HG02571 (cell line): ENCODE measurements around the gene OPRD1.

Experiments
- ATAC-seq: cut with Tn5 transposase; IDR thresholded peaks from one replicate; pipeline ENCODE4 v1.9.1; 2021; ENCODE audit warnings: mild to moderate bottlenecking, moderate library complexity; ENCODE audit not compliant: unreplicated experiment

The OPRD1 gene

GRCh38 chr1:28902738-28903137 is 90.8 kb downstream of the OPRD1 start:
- ATAC-seq: no peak

DNA sequence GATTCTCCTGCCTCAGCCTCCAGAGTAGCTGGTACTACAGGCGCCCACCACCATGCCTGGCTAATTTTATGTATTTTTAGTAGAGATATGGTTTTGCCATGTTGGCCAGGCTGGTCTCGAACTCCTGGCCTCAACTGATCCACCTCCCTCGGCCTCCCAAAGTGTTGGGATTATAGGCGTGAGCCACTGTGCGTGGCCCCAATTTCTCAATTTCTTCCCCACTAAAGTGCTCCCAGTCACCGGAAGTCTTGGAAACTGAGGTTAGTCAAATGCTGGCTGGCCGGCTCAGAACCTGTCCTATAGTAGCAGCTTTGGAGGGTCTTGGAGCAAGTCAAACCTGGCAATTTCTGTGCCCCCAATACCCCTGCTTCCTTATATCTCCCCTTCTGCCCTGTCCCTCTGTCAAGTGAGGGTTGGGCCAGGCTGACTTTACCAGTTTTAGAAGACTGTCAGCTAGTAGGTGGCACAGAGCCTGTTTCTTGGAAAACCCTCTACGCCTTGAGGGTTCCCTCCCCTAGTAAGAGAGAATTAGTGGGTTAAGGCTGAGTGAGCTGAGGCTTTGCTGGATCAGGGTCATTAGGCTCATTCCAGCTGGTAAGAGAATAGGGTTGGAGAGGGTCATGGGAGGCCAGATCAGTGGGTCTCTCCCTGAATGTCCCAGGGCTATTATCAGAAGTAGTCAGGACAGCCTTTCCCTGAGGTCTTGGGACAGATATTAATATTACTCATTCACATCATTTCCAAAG is 94.1 kb downstream of the OPRD1 start:
- ATAC-seq: no peak

GRCh38 chr1:28909198-28909597 is 97.2 kb downstream of the OPRD1 start:
- ATAC-seq: no peak

- ATAC-seq: no peak
Observed at GRCh38 chr1:28910379-28911115, 98.6 kb downstream of the OPRD1 start.

DNA sequence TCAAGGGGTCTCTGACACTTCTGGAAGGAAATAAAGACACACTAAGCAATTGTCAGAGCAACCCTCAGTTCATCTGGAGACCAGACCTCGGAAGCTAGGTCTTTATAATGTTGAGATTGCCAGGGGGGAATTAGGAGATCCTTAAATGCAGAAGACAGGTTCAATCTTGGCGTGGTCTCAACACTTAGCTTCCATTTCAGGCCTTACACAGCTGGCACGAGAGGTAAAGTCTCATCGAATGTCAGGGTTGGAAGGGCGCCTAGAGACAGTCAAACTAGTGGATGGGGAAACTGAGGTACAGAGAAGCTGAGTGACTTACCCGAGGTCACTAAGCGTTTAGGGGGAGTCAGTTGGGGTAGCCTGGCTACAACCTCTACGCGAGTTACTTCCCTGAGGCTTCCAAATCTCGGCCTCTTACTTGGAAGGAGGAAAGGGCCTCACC is 101.8 kb downstream of the OPRD1 start:
- no peak for ATAC-seq

DNA sequence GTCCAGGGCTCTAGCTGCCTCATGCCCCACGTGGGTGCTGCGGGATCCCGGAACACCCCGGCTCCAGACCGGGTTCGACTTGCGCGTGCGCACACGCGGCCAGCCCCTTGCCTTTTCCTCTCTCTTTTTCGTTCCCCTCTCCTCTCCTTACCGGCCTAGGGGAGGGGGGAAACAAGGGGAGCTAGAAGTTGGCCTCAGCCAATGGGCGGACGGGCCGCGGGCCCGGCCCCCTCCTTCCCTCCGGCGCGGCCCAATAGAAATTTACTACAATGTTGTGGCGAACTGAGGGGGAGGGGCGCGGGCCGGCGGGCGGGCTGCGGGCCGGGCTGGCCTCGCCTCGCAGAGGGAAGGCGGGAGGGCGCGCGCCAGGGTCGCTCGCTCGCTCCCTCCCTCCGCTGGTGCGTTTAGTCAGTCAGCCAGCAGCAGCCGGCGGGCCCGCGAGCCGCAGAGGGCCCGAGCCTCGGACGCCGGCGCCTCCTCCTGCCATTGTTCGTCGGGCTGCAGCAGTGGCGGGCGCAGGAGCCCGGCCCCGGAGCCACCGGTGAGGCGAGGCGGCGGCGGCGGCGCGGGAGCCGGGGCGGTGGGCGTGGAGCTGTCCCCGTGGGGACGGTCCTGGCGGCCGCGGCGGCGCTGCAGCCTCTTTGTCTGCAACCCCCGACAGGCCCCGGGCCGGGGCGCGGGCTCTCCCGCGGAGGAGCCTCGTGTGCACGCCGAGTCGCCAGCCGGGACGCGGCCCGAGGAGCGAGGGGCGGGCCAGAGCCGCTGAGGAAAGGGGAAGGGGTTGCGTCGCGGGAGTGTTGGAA is 102.5 kb downstream of the OPRD1 start, which contains the start of gene EPB41:
TSS of gene EPB41 (plus strand) at position 342 of the 803 bp plus-strand sequence. CDS start 72,869 bp downstream, outside the sequence.
- peak; percentile 85 for ATAC-seq

GRCh38 chr1:28915031-28915895 is 103.3 kb downstream of the OPRD1 start:
- no peak for ATAC-seq

GRCh38 chr1:28917757-28918118 is 105.8 kb downstream of the OPRD1 start:
- ATAC-seq: no peak
